ENCODE data around the gene NRROS. TPM values are rescaled to one million over a fixed set of nuclear protein-coding genes. Genes with fewer than 3 reads are reported as not detected.

NRROS gene
- total RNA-seq, 4 donors from 2014 or later, result 2.5 to 3.7 TPM; not detected in 2

DNA sequence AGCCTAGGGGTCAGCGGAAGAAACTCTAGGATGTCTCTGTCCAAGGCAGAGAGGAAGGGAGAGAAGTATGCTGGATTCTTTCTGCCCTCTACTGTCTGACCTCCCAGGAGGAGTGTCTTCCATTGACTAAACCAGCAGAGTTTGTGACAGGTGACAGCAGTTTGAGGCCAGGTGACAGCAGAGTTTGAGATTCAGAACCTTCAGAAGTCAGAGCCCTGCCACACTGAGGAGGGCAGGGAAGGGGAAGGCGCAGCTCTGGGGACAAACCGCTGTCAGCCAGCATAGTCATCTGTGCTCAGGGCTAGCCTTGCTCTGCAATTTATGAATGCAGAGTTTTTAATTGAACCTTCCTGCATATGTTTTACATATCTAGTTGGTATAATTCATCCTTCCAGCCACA, 12.3 kb downstream of the NRROS start:
- intact Hi-C loops (cut with DNase I; ENCODE audit: low total_unique reads) (no loop called here), in situ Hi-C loops (cut with MboI; ENCODE audit: low pct_ligation_motif_present in 1 of 4, low pct_unique_long_range_greater_than_20kb in 1 of 4, low sequenced_read_pairs in 3 of 4) (no loop called here)
- Histone ChIP-seq H3K27me3 (no peaks in the 10 kb centered on the region), H3K9me3 (no peaks in the 10 kb centered on the region), H3K4me1 (peaks cover 0 to 13% (median 2%) of the 10 kb centered on the region in 4 donors), H3K27ac (no peak overlapping the region), H3K36me3 (no peaks in the 10 kb centered on the region), H3K4me3 (no peak overlapping the region)
- no peak for DNase-seq
- 60 to 63% methylated on average over 1 to 3 of the region's 3 CpGs for WGBS, 2 donors (ENCODE audit: low coverage in 1 of 2)
- TF ChIP-seq EP300 (IDR thresholded peaks at IDR 0.05; ENCODE audit: low read depth), result no peak
- TF ChIP-seq POLR2AphosphoS5 (IDR thresholded peaks at IDR 0.05), result no peak
- TF ChIP-seq, protein P1, sequence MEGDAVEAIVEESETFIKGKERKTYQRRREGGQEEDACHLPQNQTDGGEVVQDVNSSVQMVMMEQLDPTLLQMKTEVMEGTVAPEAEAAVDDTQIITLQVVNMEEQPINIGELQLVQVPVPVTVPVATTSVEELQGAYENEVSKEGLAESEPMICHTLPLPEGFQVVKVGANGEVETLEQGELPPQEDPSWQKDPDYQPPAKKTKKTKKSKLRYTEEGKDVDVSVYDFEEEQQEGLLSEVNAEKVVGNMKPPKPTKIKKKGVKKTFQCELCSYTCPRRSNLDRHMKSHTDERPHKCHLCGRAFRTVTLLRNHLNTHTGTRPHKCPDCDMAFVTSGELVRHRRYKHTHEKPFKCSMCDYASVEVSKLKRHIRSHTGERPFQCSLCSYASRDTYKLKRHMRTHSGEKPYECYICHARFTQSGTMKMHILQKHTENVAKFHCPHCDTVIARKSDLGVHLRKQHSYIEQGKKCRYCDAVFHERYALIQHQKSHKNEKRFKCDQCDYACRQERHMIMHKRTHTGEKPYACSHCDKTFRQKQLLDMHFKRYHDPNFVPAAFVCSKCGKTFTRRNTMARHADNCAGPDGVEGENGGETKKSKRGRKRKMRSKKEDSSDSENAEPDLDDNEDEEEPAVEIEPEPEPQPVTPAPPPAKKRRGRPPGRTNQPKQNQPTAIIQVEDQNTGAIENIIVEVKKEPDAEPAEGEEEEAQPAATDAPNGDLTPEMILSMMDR (IDR thresholded peaks at IDR 0.05), result no peak
- TF ChIP-seq POLR2A (IDR thresholded peaks at IDR 0.05), result no peak

DNA sequence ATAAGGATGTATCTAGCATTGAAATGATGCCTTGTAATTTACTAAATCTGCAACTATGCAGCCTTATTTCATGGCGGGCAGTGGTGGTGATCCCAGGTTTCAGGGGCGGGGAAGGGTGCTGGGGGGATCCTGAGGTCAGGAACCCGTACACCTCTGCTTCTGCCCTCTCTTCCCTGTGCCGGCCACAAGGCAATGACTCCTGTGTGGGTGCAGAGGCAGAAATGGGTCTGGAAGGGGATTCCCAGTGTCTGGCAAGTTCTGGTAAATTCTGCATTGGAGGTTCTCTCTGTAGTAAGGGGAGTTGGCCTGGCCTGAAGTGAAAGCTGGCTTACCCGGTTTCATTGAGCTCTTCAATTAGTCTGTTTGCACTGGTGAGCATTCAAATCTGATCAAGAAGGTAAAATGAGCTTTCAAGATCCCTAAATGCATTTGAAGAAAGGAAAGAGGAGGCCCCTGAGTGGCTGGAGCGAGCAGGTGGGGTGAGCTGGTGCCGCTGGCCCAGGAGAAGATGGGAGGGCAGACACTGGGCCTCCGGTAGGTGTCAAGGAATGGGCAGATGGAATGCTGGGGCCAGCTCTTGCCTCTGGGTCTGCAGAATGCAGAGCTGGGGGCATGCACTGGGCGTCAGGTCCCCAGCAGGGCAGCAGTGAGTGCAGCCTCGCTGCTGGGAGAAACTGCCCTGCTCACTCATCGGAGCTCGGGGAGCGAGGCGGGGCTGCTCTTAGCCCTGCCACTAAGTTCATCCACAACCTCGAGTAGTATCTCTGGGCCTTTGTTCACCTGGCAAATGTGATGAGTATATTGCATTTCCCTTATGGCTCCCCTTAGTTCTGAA, 13.7 kb downstream of the NRROS start:
- Histone ChIP-seq H3K27ac (no peak overlapping the region), H3K4me1 (peaks cover 0 to 13% (median 2%) of the 10 kb centered on the region in 4 donors), H3K9me3 (no peaks in the 10 kb centered on the region), H3K36me3 (no peaks in the 10 kb centered on the region), H3K4me3 (no peak overlapping the region), H3K27me3 (no peaks in the 10 kb centered on the region)
- in situ Hi-C loops (cut with MboI; ENCODE audit: low pct_ligation_motif_present in 1 of 4, low pct_unique_long_range_greater_than_20kb in 1 of 4, low sequenced_read_pairs in 3 of 4), result no loop called here
- intact Hi-C loops (cut with DNase I; ENCODE audit: low total_unique reads), result no loop called here
- WGBS, 2 donors (ENCODE audit: low coverage in 1 of 2), result 86% methylated on average over 15 of the region's 15 CpGs; no CpG with 5 or more reads in 1 of the 2 donors
- no peak for TF ChIP-seq EP300 (IDR thresholded peaks at IDR 0.05; ENCODE audit: low read depth)
- TF ChIP-seq, protein P1 (IDR thresholded peaks at IDR 0.05), result no peak
- TF ChIP-seq POLR2A (IDR thresholded peaks at IDR 0.05), result no peak
- TF ChIP-seq POLR2AphosphoS5 (IDR thresholded peaks at IDR 0.05), result no peak
- no peak for DNase-seq

DNA sequence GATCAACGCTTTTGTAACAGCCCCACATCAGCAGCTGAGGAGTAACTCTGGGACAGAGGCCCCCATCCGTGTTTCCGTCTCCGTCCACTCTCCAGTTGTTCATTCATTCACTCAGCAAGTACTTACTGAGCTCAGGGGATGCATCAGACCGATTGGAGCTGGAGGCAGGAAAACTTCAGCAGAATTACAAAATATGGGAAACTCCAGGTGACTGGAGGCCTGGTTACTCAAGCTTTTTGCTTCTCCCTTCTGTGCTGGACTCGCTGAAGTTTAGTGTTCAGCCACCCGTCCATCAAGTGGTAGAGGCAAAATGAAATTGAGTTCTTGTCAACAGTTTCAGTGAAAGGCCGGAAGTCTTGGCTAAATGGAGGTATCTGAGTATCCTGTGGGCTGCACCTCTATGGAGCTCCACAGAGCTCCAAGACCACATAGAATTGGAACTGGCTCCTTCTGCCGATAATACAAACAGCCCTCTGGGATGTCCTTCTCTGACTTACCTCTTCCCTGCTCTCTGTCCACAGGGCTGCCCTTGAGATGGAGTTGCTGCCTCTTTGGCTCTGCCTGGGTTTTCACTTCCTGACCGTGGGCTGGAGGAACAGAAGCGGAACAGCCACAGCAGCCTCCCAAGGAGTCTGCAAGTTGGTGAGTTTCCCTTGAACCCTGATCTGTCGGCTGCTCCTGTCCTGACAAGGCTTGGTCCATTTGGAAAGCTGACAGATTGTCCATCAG, 14.7 kb downstream of the NRROS start:
- in situ Hi-C loops (cut with MboI; ENCODE audit: low pct_ligation_motif_present in 1 of 4, low pct_unique_long_range_greater_than_20kb in 1 of 4, low sequenced_read_pairs in 3 of 4) (no loop called here), intact Hi-C loops (cut with DNase I; ENCODE audit: low total_unique reads) (no loop called here)
- 88% methylated on average over 5 to 12 of the region's 12 CpGs for WGBS, 2 donors (ENCODE audit: low coverage in 1 of 2)
- Histone ChIP-seq H3K27ac (no peak overlapping the region), H3K27me3 (no peaks in the 10 kb centered on the region), H3K4me1 (peaks cover 0 to 13% (median 2%) of the 10 kb centered on the region in 4 donors), H3K36me3 (no peaks in the 10 kb centered on the region), H3K9me3 (no peaks in the 10 kb centered on the region), H3K4me3 (no peak overlapping the region)
- no peak for DNase-seq
- TF ChIP-seq POLR2AphosphoS5 (IDR thresholded peaks at IDR 0.05) (no peak), POLR2A (IDR thresholded peaks at IDR 0.05) (no peak), EP300 (IDR thresholded peaks at IDR 0.05; ENCODE audit: low read depth) (no peak)
- TF ChIP-seq, protein P1 (IDR thresholded peaks at IDR 0.05), result no peak

DNA sequence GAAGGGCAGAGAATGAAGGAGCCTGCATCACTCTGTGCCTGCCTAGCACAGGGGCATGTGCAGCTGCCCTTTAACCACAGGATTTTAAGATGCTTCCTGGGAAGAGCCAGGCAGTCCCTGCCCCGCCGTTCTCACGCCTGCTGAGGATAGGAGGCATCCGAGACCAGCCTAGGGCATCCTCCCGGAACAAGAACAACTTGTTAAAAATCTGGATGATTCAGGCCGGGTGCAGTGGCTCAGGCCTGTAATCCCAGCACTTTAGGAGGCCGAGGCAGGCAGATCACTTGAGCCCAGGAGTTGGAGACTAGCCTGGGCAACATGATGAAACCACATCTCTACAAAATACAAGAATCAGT, 15.2 kb downstream of the NRROS start:
- H3K27me3 ChIP-seq, result no peaks in the 10 kb centered on the region
- no peak overlapping the region for H3K4me3 ChIP-seq
- intact Hi-C loops (cut with DNase I; ENCODE audit: low total_unique reads) (no loop called here), in situ Hi-C loops (cut with MboI; ENCODE audit: low pct_ligation_motif_present in 1 of 4, low pct_unique_long_range_greater_than_20kb in 1 of 4, low sequenced_read_pairs in 3 of 4) (no loop called here)
- H3K4me1 ChIP-seq, result peaks cover 0 to 13% (median 2%) of the 10 kb centered on the region in 4 donors
- no peaks in the 10 kb centered on the region for H3K9me3 ChIP-seq
- no peak for DNase-seq
- WGBS, 2 donors (ENCODE audit: low coverage in 1 of 2), result 95% methylated on average over 7 of the region's 7 CpGs; no CpG with 5 or more reads in 1 of the 2 donors
- no peak for TF ChIP-seq POLR2AphosphoS5 (IDR thresholded peaks at IDR 0.05)
- no peak for TF ChIP-seq POLR2A (IDR thresholded peaks at IDR 0.05)
- TF ChIP-seq, protein P1 (IDR thresholded peaks at IDR 0.05), result no peak
- TF ChIP-seq EP300 (IDR thresholded peaks at IDR 0.05; ENCODE audit: low read depth), result no peak
- no peaks in the 10 kb centered on the region for H3K36me3 ChIP-seq
- H3K27ac ChIP-seq, result no peak overlapping the region
